GM18508 (cell line): ENCODE measurements around the gene DNM2.
"Not testable (repeated sequence)": the region's sequence is repeated elsewhere in the genome, so short reads cannot be mapped to it uniquely, and the experiment has no call there.

Source experiments
- ATAC-seq: cut with Tn5 transposase; IDR thresholded peaks from one replicate; pipeline ENCODE4 v1.9.1; 2021; ENCODE audit warnings: moderate number of reproducible peaks; ENCODE audit not compliant: insufficient read depth, unreplicated experiment

DNM2 gene

DNA sequence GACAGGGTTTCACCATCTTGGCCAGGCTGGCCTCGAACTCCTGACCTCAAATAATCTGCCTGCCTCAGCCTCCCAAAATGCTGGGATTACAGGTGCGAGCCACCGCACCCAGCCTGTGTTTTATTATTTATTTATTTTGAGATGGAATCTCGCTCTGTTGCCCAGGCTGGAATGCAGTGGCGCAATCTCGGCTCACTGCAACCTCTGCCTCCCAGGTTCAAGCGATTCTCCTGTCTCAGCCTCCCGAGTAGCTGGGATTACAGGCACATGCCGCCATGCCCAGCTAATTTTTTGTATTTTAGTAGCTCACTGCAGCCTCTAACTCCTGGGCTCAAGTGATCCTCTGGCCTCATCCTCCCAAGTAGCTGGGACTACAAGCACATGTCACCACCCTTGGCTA lies 159.7 kb downstream of the DNM2 start:
- not testable (repeated sequence) for ATAC-seq

GRCh38 chr19:10878253-10878652 lies 160.4 kb downstream of the DNM2 start:
- no peak for ATAC-seq
